SK-N-MC (cell line): Measurements from ENCODE around the gene PSMA4.

Experiments used
- EZH2 ChIP-seq: fragments of 200-600 bp; sonication (generic); IDR thresholded peaks from one replicate; pipeline ENCODE4 v1.6.1; 2017; ENCODE audit warnings: antibody characterized with exemption
- FOXP2 ChIP-seq: optimal IDR thresholded peaks from 2 replicates; pipeline ENCODE3; 2011; ENCODE audit warnings: mild to moderate bottlenecking, moderate library complexity; ENCODE audit not compliant: insufficient read depth; ENCODE audit errors: extremely low read length, control extremely low read depth

- TF ChIP-seq EZH2 (no peak), FOXP2 (no peak)
Measured at GRCh38 chr15:78551902-78552301, 11.7 kb downstream of the PSMA4 start.
